HEK293T (cell line): ENCODE measurements around the gene EED.
"Not testable (repeated sequence)": the region's sequence is repeated elsewhere in the genome, so short reads cannot be mapped to it uniquely, and the experiment has no call there.

Source experiments
- CTCF ChIA-PET: fragments of 350-600 bp; formaldehyde crosslinking; extraction: SDS; loops from one replicate; lab custom pipeline; 2021; ENCODE audit warnings: antibody characterized with exemption, inconsistent platforms; lab: Yijun Ruan, JAX
- POLR2A ChIA-PET: fragments of 350-600 bp; formaldehyde crosslinking; extraction: SDS; loops from one replicate; lab custom pipeline; 2020; ENCODE audit warnings: antibody characterized with exemption, inconsistent platforms; lab: Yijun Ruan, JAX
- DNase-seq: peaks from one replicate; pipeline ENCODE4 v3.0.0; 2012; ENCODE audit warnings: mixed read lengths; ENCODE audit errors: extremely low spot score
- ARNT ChIP-seq: fragments of 450-650 bp; IDR thresholded peaks from 2 replicates; pipeline ENCODE4 v1.6.1; 2017; ENCODE audit warnings: mild to moderate bottlenecking
- BHLHE40 ChIP-seq: fragments of 450-650 bp; IDR thresholded peaks from 2 replicates; pipeline ENCODE4 v1.6.1; 2016; ENCODE audit warnings: mild to moderate bottlenecking, moderate library complexity, borderline replicate concordance
- CTBP1 ChIP-seq: fragments of 450-650 bp; IDR thresholded peaks from 2 replicates; pipeline ENCODE4 v1.6.1; 2016; ENCODE audit warnings: borderline replicate concordance
- ELF4 ChIP-seq: fragments of 450-650 bp; IDR thresholded peaks from 2 replicates; pipeline ENCODE4 v1.6.1; 2017; ENCODE audit warnings: antibody characterized with exemption
- FOXA1 ChIP-seq: fragments of 450-650 bp; IDR thresholded peaks from 2 replicates; pipeline ENCODE4 v1.6.1; 2016; ENCODE audit warnings: mild to moderate bottlenecking
- FOXK2 ChIP-seq: fragments of 450-650 bp; IDR thresholded peaks from 2 replicates; pipeline ENCODE4 v1.6.1; 2016; ENCODE audit warnings: mild to moderate bottlenecking
- FOXM1 ChIP-seq: fragments of 450-650 bp; IDR thresholded peaks from 2 replicates; pipeline ENCODE4 v1.6.1; 2017; ENCODE audit warnings: mild to moderate bottlenecking, borderline replicate concordance
- HDGF ChIP-seq: fragments of 450-650 bp; IDR thresholded peaks from 2 replicates; pipeline ENCODE4 v1.6.1; 2017; ENCODE audit warnings: antibody characterized with exemption, borderline replicate concordance
- L3MBTL2 ChIP-seq: fragments of 450-650 bp; conservative IDR thresholded peaks from 2 replicates; pipeline ENCODE4 v1.6.1; 2016; ENCODE audit warnings: mild to moderate bottlenecking
- LEF1 ChIP-seq: fragments of 450-650 bp; IDR thresholded peaks from 2 replicates; pipeline ENCODE4 v1.6.1; 2017; ENCODE audit warnings: mild to moderate bottlenecking, borderline replicate concordance
- NFRKB ChIP-seq: fragments of 450-650 bp; IDR thresholded peaks from 2 replicates; pipeline ENCODE4 v1.6.1; 2016; ENCODE audit warnings: mild to moderate bottlenecking, moderate library complexity
- SP1 ChIP-seq: fragments of 450-650 bp; IDR thresholded peaks from 2 replicates; pipeline ENCODE4 v1.6.1; 2017
- SUZ12 ChIP-seq: fragments of 450-650 bp; IDR thresholded peaks from 2 replicates; pipeline ENCODE4 v1.6.1; 2016; ENCODE audit warnings: mild to moderate bottlenecking
- TARDBP ChIP-seq: fragments of 450-650 bp; IDR thresholded peaks from 2 replicates; pipeline ENCODE4 v1.6.1; 2016
- ZNF384 ChIP-seq: fragments of 450-650 bp; IDR thresholded peaks from 2 replicates; pipeline ENCODE4 v1.6.1; 2016
- TF ChIP-seq, protein P1 (sequence below): fragments of 450-650 bp; IDR thresholded peaks from 2 replicates; pipeline ENCODE4 v1.6.1; 2016

The EED gene

GRCh38 chr11:86294026-86294425 is 49.5 kb downstream of the EED start:
- no peak for DNase-seq
- ChIA-PET POLR2A (no interaction called here), CTCF (interaction anchor here (0.7 to 1.0 kb wide), 2 partner anchors 314 to 439 kb away, joined by 3 read pairs; partner anchors contain the start of gene CCDC83)
- TF ChIP-seq LEF1 (no peak), NFRKB (no peak), CTBP1 (no peak), L3MBTL2 (no peak), SP1 (no peak), ELF4 (no peak), ZNF384 (no peak), TARDBP (no peak), SUZ12 (no peak), FOXA1 (no peak), FOXM1 (no peak), BHLHE40 (no peak), FOXK2 (no peak), HDGF (no peak), ARNT (no peak)
- TF ChIP-seq, protein P1, sequence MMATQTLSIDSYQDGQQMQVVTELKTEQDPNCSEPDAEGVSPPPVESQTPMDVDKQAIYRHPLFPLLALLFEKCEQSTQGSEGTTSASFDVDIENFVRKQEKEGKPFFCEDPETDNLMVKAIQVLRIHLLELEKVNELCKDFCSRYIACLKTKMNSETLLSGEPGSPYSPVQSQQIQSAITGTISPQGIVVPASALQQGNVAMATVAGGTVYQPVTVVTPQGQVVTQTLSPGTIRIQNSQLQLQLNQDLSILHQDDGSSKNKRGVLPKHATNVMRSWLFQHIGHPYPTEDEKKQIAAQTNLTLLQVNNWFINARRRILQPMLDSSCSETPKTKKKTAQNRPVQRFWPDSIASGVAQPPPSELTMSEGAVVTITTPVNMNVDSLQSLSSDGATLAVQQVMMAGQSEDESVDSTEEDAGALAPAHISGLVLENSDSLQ: no peak

- TF ChIP-seq SUZ12: no peak
- no peak for TF ChIP-seq ARNT
- no peak for TF ChIP-seq HDGF
- POLR2A ChIA-PET: no interaction called here
- DNase-seq: no peak
- CTCF ChIA-PET: no interaction called here
Measured at GRCh38 chr11:86301742-86302091, 57.2 kb downstream of the EED start.

DNA sequence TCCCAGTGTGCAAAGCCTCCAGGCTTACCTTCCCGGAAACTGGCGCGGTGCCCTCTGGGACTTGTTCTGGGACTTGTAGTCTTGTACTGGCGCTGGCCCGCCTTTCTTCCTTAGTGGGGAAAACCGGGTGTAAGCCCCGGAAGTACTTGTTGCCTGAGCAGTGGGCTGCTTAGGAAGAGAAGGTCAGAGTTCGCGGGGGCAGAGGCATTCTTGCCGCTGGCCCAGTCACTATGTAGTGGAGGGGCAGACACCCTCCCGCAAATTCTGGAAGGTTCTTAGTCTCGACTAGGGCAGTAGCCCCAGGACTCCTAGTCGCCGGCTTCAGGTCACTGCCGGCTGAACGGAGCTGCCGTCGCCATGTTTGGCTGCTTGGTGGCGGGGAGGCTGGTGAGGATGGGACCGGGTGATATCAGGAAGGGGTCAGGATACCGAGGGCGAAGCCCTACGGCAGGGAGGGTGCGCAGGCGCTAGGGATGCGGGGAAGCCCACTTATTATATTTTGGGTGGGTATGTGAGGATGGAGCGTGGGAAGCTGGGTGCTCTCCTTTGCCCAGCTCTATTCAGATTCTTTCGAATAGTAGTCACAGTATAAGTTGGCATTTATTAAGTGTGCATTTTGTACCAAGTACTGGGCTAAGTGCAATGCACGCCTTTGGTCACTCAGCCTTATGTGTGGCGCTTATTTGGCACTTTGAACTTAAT is 57.7 kb downstream of the EED start, which contains the start of gene HIKESHI:
TSS of gene HIKESHI (plus strand) at position 149 of the 702 bp plus-strand sequence. CDS start at position 358, 209 bp downstream.
- POLR2A ChIA-PET: interaction anchor here (1.3 kb wide), 1 partner anchor 13 kb away, joined by 4 read pairs; no protein-coding TSS in a partner anchor
- DNase-seq: peak; percentile 90
- CTCF ChIA-PET: interaction anchor here (0.7 kb wide), 1 partner anchor 173 kb away, joined by 3 read pairs; no protein-coding TSS in a partner anchor
- TF ChIP-seq FOXM1: no peak
- no peak for TF ChIP-seq BHLHE40
- TF ChIP-seq ARNT: no peak
- TF ChIP-seq, protein P1: no peak
- peak; percentile 97 for TF ChIP-seq ELF4
- TF ChIP-seq SUZ12: peak; percentile 89
- no peak for TF ChIP-seq CTBP1
- 0 out of 2 replicates have a peak, but pooled peaks have one; percentile 31 for TF ChIP-seq NFRKB
- TF ChIP-seq LEF1: no peak
- TF ChIP-seq FOXK2: no peak
- peak; percentile 68 for TF ChIP-seq L3MBTL2
- TF ChIP-seq TARDBP: no peak
- TF ChIP-seq SP1: no peak
- TF ChIP-seq HDGF: no peak
- no peak for TF ChIP-seq ZNF384
- no peak for TF ChIP-seq FOXA1

DNA sequence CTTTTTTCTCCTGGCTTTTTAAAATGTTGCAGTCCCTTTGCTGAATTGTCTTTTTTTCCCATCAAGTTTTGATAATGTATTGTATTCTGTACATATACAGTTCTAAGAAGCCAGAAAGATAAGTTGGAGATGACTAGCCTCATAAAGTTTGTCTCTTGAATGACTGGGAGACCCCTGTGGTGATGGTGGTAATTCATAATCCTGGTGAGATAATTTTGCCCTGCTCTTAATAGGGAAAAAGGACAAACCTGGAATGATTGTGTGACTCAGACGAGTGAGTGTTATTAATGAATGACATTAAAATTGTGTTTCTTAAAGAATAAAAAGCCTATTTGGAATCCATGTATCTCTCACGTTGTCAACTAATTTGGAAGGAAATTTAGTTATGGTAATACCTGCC is 58.7 kb downstream of the EED start:
- TF ChIP-seq, protein P1: 0 out of 2 replicates have a peak, but pooled peaks have one; percentile 11
- no peak for TF ChIP-seq FOXK2
- no peak for TF ChIP-seq ELF4
- POLR2A ChIA-PET: interaction anchor here (1.3 kb wide), 1 partner anchor 12 kb away, joined by 4 read pairs; no protein-coding TSS in a partner anchor
- CTCF ChIA-PET: no interaction called here
- DNase-seq: no peak

GRCh38 chr11:86308710-86309109 is 64.2 kb downstream of the EED start:
- CTCF ChIA-PET, DNase-seq, POLR2A ChIA-PET: not testable (repeated sequence)

DNA sequence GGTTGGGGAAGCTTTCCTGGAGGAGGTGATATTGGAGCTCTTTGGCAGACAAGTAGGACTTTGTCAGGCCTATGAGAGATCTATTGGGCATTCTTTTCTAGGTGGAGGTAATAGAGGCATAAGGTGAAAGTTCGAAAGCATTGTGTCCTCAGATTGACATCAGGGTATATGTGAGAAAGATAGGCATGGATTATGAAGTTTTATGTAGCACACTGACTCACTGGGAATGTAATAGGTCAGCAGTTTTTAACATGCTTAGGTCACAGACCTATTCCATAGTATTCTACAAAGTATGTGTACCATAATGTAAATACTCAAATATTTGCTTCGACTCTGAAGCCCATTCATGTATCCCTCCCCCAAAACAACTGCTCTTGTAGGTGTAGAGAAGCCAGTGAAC is 69.2 kb downstream of the EED start:
- ChIA-PET CTCF (no interaction called here), POLR2A (no interaction called here)

More for the DNA sequence above, 69.2 kb downstream of the EED start:
- no peak for TF ChIP-seq NFRKB
- no peak for TF ChIP-seq BHLHE40
- no peak for TF ChIP-seq CTBP1
- TF ChIP-seq, protein P1: no peak
- no peak for TF ChIP-seq ELF4
- TF ChIP-seq ARNT: no peak
- TF ChIP-seq FOXA1: no peak
- TF ChIP-seq L3MBTL2: no peak
- TF ChIP-seq FOXK2: no peak
- TF ChIP-seq TARDBP: no peak
- TF ChIP-seq SUZ12: no peak
- no peak for TF ChIP-seq ZNF384
- no peak for TF ChIP-seq FOXM1
- TF ChIP-seq SP1: no peak
- TF ChIP-seq LEF1: no peak
- TF ChIP-seq HDGF: no peak
- no peak for DNase-seq
